ENCODE measurements around the gene PLCB1.
"Not testable (repeated sequence)": the region's sequence is repeated elsewhere in the genome, so short reads cannot be mapped to it uniquely, and the experiment has no call there.

PLCB1 gene

DNA sequence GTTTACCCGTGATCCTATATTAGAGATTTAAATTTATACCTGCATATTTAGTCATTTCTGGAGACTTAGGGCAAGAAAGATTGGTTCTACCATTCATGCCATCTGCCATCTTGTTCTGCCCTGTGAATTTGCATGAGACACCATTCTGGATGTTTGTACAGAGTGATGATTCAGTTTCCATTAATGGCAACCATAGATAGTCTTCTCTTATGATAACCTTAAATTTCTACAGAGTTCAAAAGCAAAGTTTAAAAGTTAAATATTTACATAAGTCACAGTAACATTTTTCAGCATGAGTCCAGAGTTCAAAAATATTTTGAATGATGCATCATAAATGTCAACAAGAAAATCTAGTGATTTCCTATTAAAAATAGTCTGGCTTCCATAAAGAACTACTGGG, 23.2 kb downstream of the PLCB1 start:
- H3K27me3 ChIP-seq (ENCODE audit: insufficient read depth, low read length, poor library complexity, severe bottlenecking) = no peaks in the 10 kb centered on the region
- H3K4me2 ChIP-seq (ENCODE audit: low read depth, low read length, poor library complexity, severe bottlenecking) = peak overlapping the region; percentile 77
- peaks cover 4% of the 10 kb centered on the region for H4K20me1 ChIP-seq (ENCODE audit: insufficient read depth, low read length, poor library complexity, severe bottlenecking)
- H3K9ac ChIP-seq (ENCODE audit: low read depth, low read length, poor library complexity, severe bottlenecking) = no peak overlapping the region
- H3K79me2 ChIP-seq (ENCODE audit: insufficient read depth, low read length) = peaks cover 44% of the 10 kb centered on the region
- H3K9me3 ChIP-seq (ENCODE audit: insufficient read depth, low read depth, low read length) = peaks cover 7% of the 10 kb centered on the region; the same call in 1 of the 2 replicates
- peaks cover 20% of the 10 kb centered on the region; the same call in 1 of the 2 replicates for H3F3A ChIP-seq (ENCODE audit: low read depth)
- no peak overlapping the region for H2AFZ ChIP-seq (ENCODE audit: low read length)
- H3K4me3 ChIP-seq (ENCODE audit: low read length, poor library complexity, severe bottlenecking) = peak overlapping the region; percentile 25
- H3K36me3 ChIP-seq (ENCODE audit: insufficient read depth, low read length) = 0 out of 2 replicates have a peak, but pooled peaks cover 3% of the 10 kb centered on the region
- peaks cover 75% of the 10 kb centered on the region for H3K4me1 ChIP-seq (ENCODE audit: insufficient read depth, low read length, poor library complexity, severe bottlenecking)
- H3K9me2 ChIP-seq (replicated peaks; ENCODE audit: low read depth, low read length) = no peaks in the 10 kb centered on the region
- TF ChIP-seq, protein P1, sequence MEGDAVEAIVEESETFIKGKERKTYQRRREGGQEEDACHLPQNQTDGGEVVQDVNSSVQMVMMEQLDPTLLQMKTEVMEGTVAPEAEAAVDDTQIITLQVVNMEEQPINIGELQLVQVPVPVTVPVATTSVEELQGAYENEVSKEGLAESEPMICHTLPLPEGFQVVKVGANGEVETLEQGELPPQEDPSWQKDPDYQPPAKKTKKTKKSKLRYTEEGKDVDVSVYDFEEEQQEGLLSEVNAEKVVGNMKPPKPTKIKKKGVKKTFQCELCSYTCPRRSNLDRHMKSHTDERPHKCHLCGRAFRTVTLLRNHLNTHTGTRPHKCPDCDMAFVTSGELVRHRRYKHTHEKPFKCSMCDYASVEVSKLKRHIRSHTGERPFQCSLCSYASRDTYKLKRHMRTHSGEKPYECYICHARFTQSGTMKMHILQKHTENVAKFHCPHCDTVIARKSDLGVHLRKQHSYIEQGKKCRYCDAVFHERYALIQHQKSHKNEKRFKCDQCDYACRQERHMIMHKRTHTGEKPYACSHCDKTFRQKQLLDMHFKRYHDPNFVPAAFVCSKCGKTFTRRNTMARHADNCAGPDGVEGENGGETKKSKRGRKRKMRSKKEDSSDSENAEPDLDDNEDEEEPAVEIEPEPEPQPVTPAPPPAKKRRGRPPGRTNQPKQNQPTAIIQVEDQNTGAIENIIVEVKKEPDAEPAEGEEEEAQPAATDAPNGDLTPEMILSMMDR (conservative IDR thresholded peaks at IDR 0.05; ENCODE audit: low read length) = no peak
- no peak for TF ChIP-seq EZH2phosphoT487 (IDR thresholded peaks at IDR 0.05; ENCODE audit: borderline replicate concordance)

DNA sequence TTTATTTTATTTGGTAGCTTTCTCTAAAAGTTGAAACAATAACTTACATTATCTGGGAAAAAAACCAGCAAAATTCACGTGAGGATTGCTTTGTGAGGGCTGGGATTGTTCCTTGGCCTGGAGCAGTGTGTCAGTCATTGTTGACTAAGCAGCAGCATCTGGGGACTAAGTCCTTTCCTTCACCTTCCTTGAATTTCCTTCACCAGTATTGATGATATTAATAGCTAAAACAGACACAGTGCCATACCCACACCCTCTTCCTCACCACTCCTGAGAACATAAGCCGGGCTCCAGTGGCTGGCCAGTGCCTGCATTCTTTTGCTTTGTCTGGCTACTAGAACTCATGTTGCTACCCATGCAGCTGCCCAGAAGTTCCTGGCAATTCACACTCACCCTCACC, 23.7 kb downstream of the PLCB1 start:
- Histone ChIP-seq H3K79me2 (ENCODE audit: insufficient read depth, low read length) (peaks cover 43% of the 10 kb centered on the region), H3K4me1 (ENCODE audit: insufficient read depth, low read length, poor library complexity, severe bottlenecking) (peaks cover 69% of the 10 kb centered on the region), H3K9me2 (replicated peaks; ENCODE audit: low read depth, low read length) (no peaks in the 10 kb centered on the region), H4K20me1 (ENCODE audit: insufficient read depth, low read length, poor library complexity, severe bottlenecking) (peaks cover 4% of the 10 kb centered on the region), H3K36me3 (ENCODE audit: insufficient read depth, low read length) (no peaks in the 10 kb centered on the region), H3F3A (ENCODE audit: low read depth) (peaks cover 20% of the 10 kb centered on the region; the same call in 1 of the 2 replicates), H3K4me3 (ENCODE audit: low read length, poor library complexity, severe bottlenecking) (no peak overlapping the region), H3K9ac (ENCODE audit: low read depth, low read length, poor library complexity, severe bottlenecking) (no peak overlapping the region), H3K27me3 (ENCODE audit: insufficient read depth, low read length, poor library complexity, severe bottlenecking) (no peaks in the 10 kb centered on the region), H2AFZ (ENCODE audit: low read length) (no peak overlapping the region), H3K9me3 (ENCODE audit: insufficient read depth, low read depth, low read length) (peaks cover 7% of the 10 kb centered on the region; the same call in 1 of the 2 replicates), H3K4me2 (ENCODE audit: low read depth, low read length, poor library complexity, severe bottlenecking) (peak overlapping the region; percentile 77)
- TF ChIP-seq, protein P1 (conservative IDR thresholded peaks at IDR 0.05; ENCODE audit: low read length) = no peak
- no peak for TF ChIP-seq EZH2phosphoT487 (IDR thresholded peaks at IDR 0.05; ENCODE audit: borderline replicate concordance)

DNA sequence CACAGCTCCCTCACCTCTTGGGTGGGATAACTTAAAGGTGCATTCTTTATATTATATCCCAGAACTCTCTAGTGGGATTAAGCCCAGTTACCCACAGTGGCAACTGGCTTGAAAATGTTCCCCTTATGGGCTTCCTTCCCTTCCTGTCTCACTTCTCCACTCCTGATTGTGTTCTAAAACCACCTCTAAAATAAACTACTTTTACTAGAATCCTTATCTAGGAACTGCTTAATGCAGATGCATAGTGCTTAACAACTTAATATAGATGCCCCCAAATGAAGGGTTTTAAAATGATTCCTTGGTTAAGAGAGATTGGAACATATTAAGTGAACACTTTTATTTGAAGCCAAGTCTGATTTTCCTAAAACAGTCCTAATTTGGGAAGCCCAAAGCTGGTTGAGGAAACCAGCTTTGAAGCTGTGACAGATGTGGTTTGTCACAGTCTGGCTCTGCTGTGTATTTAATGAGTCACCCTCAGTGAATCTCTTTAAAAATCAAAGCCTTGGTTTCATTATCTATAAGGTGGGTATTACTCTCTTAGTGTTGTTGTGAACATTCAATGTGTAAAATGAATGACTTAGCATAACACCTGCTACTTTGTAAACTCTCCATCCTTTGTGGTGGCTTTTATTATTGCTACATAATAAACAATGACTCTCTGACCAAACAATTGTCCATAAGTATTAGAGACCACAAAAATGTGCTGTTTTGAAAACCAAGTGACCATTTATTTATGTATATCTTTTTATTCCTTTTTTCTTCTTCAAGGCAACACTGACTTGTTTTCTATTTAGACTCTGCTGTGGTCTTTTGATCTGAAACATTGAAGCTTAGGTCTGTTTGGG, 24.4 kb downstream of the PLCB1 start:
- Histone ChIP-seq H3K36me3 (ENCODE audit: insufficient read depth, low read length) (no peaks in the 10 kb centered on the region), H3F3A (ENCODE audit: low read depth) (peaks cover 20% of the 10 kb centered on the region; the same call in 1 of the 2 replicates), H3K27me3 (ENCODE audit: insufficient read depth, low read length, poor library complexity, severe bottlenecking) (no peaks in the 10 kb centered on the region), H3K79me2 (ENCODE audit: insufficient read depth, low read length) (peaks cover 46% of the 10 kb centered on the region), H3K4me1 (ENCODE audit: insufficient read depth, low read length, poor library complexity, severe bottlenecking) (peaks cover 67% of the 10 kb centered on the region), H3K9me3 (ENCODE audit: insufficient read depth, low read depth, low read length) (peaks cover 7% of the 10 kb centered on the region; the same call in 1 of the 2 replicates), H2AFZ (ENCODE audit: low read length) (no peak overlapping the region), H3K9me2 (replicated peaks; ENCODE audit: low read depth, low read length) (no peaks in the 10 kb centered on the region), H3K4me3 (ENCODE audit: low read length, poor library complexity, severe bottlenecking) (no peak overlapping the region), H3K9ac (ENCODE audit: low read depth, low read length, poor library complexity, severe bottlenecking) (no peak overlapping the region), H3K4me2 (ENCODE audit: low read depth, low read length, poor library complexity, severe bottlenecking) (peak overlapping the region; percentile 77), H4K20me1 (ENCODE audit: insufficient read depth, low read length, poor library complexity, severe bottlenecking) (peaks cover 4% of the 10 kb centered on the region)
- TF ChIP-seq, protein P1 (conservative IDR thresholded peaks at IDR 0.05; ENCODE audit: low read length) = no peak
- TF ChIP-seq EZH2phosphoT487 (IDR thresholded peaks at IDR 0.05; ENCODE audit: borderline replicate concordance) = no peak

DNA sequence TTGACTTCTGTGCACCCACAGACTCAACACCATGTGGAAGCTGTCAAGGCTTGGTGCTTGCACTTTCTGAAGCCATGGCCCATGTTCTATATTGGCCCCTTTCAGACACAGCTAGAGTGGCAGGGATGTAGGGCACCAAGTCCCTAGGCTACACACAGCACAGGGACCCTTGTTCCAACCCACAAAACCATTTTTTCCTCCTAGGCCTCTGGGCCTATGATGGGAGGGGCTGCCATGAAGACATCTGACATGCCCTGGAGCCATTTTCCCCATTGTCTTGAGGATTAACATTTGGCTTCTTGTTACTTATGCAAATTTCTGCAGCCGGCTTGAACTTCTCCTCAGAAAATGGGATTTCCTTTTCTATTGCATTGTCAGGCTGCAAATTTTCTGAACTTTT, 27.2 kb downstream of the PLCB1 start:
- not testable (repeated sequence) for H4K20me1 ChIP-seq (ENCODE audit: insufficient read depth, low read length, poor library complexity, severe bottlenecking); H3K4me3 ChIP-seq (ENCODE audit: low read length, poor library complexity, severe bottlenecking); H3K36me3 ChIP-seq (ENCODE audit: insufficient read depth, low read length); H3K9me2 ChIP-seq (replicated peaks; ENCODE audit: low read depth, low read length); H3K9me3 ChIP-seq (ENCODE audit: insufficient read depth, low read depth, low read length); H2AFZ ChIP-seq (ENCODE audit: low read length); H3K4me2 ChIP-seq (ENCODE audit: low read depth, low read length, poor library complexity, severe bottlenecking); H3K27me3 ChIP-seq (ENCODE audit: insufficient read depth, low read length, poor library complexity, severe bottlenecking); H3F3A ChIP-seq (ENCODE audit: low read depth); H3K9ac ChIP-seq (ENCODE audit: low read depth, low read length, poor library complexity, severe bottlenecking)
- Histone ChIP-seq H3K79me2 (ENCODE audit: insufficient read depth, low read length) (peaks cover 49% of the 10 kb centered on the region), H3K4me1 (ENCODE audit: insufficient read depth, low read length, poor library complexity, severe bottlenecking) (peaks cover 50% of the 10 kb centered on the region)
